ENCODE data around the gene BANF2.

Gene BANF2

GRCh38 chr20:17720755-17721154 lies 21.0 kb downstream of the BANF2 start:
- ATAC-seq, result no peak
- TF ChIP-seq, protein P1, sequence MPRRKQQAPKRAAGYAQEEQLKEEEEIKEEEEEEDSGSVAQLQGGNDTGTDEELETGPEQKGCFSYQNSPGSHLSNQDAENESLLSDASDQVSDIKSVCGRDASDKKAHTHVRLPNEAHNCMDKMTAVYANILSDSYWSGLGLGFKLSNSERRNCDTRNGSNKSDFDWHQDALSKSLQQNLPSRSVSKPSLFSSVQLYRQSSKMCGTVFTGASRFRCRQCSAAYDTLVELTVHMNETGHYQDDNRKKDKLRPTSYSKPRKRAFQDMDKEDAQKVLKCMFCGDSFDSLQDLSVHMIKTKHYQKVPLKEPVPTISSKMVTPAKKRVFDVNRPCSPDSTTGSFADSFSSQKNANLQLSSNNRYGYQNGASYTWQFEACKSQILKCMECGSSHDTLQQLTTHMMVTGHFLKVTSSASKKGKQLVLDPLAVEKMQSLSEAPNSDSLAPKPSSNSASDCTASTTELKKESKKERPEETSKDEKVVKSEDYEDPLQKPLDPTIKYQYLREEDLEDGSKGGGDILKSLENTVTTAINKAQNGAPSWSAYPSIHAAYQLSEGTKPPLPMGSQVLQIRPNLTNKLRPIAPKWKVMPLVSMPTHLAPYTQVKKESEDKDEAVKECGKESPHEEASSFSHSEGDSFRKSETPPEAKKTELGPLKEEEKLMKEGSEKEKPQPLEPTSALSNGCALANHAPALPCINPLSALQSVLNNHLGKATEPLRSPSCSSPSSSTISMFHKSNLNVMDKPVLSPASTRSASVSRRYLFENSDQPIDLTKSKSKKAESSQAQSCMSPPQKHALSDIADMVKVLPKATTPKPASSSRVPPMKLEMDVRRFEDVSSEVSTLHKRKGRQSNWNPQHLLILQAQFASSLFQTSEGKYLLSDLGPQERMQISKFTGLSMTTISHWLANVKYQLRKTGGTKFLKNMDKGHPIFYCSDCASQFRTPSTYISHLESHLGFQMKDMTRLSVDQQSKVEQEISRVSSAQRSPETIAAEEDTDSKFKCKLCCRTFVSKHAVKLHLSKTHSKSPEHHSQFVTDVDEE (CRISPR knock-in tag; IDR thresholded peaks at IDR 0.05), result no peak
- TF ChIP-seq GLIS3 (CRISPR knock-in tag; IDR thresholded peaks at IDR 0.05) (no peak), TOX (CRISPR knock-in tag; IDR thresholded peaks at IDR 0.05; ENCODE audit: borderline replicate concordance) (no peak), PATZ1 (CRISPR knock-in tag; IDR thresholded peaks at IDR 0.05; ENCODE audit: borderline replicate concordance) (no peak), POU6F1 (CRISPR knock-in tag; IDR thresholded peaks at IDR 0.05; ENCODE audit: borderline replicate concordance, low read depth) (no peak), TCF4 (CRISPR knock-in tag; IDR thresholded peaks at IDR 0.05; ENCODE audit: borderline replicate concordance) (no peak), ZNF8 (CRISPR knock-in tag; IDR thresholded peaks at IDR 0.05) (no peak), ZC3H10 (CRISPR knock-in tag; IDR thresholded peaks at IDR 0.05) (no peak), OSR1 (CRISPR knock-in tag; IDR thresholded peaks at IDR 0.05) (no peak)

DNA sequence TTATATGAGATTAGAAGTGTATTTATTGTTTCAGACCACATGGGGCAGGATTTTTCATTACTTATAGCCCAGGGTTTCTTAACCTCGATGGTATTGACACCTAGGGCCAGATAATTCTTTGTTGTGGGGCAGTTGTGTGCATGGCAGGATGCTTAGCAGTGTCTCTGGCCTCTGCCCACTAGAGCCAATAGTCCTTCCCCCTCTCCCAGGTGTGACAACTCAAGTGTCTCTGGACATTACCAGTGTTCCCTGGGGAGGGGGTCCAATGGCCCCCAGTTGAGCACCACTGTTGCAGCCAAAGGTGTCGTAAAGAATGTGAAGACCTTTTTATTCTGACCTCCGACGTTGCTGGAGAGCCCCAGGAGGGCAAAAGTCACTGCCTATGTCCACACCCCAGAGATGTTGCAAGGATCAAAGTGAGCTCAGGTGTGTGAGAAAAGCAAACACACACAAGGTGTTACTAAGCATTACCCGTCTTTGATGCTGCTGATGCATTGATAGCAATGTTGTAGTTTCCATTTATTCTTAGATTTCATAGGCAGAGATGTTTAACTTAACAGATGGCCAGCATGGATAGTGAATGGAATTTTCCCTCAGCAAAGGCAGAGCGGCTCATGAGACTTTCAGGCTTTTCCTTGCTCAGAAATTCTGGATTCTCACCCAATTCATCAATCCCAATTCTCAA lies 22.2 kb downstream of the BANF2 start:
- no peak for ATAC-seq
- TF ChIP-seq CREB5 (CRISPR knock-in tag; IDR thresholded peaks at IDR 0.05; ENCODE audit: low read depth), result no peak
- TF ChIP-seq PPARA (CRISPR knock-in tag; IDR thresholded peaks at IDR 0.05; ENCODE audit: borderline replicate concordance), result no peak
- no peak for TF ChIP-seq POU6F1 (CRISPR knock-in tag; IDR thresholded peaks at IDR 0.05; ENCODE audit: borderline replicate concordance, low read depth)
- TF ChIP-seq GLIS3 (CRISPR knock-in tag; IDR thresholded peaks at IDR 0.05), result no peak
- TF ChIP-seq CSRNP3 (CRISPR knock-in tag; IDR thresholded peaks at IDR 0.05), result no peak
- TF ChIP-seq ZNF8 (CRISPR knock-in tag; IDR thresholded peaks at IDR 0.05), result no peak
- no peak for TF ChIP-seq SNAI2 (CRISPR knock-in tag; IDR thresholded peaks at IDR 0.05)
- no peak for TF ChIP-seq ISL1 (CRISPR knock-in tag; IDR thresholded peaks at IDR 0.05)
- TF ChIP-seq ZC3H10 (CRISPR knock-in tag; IDR thresholded peaks at IDR 0.05), result no peak
- no peak for TF ChIP-seq ARNTL (CRISPR knock-in tag; IDR thresholded peaks at IDR 0.05; ENCODE audit: borderline replicate concordance, low read depth)
- no peak for TF ChIP-seq ZNF70 (CRISPR knock-in tag; IDR thresholded peaks at IDR 0.05)
- no peak for TF ChIP-seq TCF4 (CRISPR knock-in tag; IDR thresholded peaks at IDR 0.05; ENCODE audit: borderline replicate concordance)
- TF ChIP-seq OSR1 (CRISPR knock-in tag; IDR thresholded peaks at IDR 0.05), result no peak
- TF ChIP-seq ESRRG (CRISPR knock-in tag; IDR thresholded peaks at IDR 0.05), result no peak
- TF ChIP-seq ZFP3 (CRISPR knock-in tag; IDR thresholded peaks at IDR 0.05), result no peak
- TF ChIP-seq RARB (CRISPR knock-in tag; IDR thresholded peaks at IDR 0.05), result no peak
- TF ChIP-seq PATZ1 (CRISPR knock-in tag; IDR thresholded peaks at IDR 0.05; ENCODE audit: borderline replicate concordance), result no peak
